ACC112 (cell line): Measurements from ENCODE around the gene PLPPR1.
"Not testable (repeated sequence)": the region's sequence is repeated elsewhere in the genome, so short reads cannot be mapped to it uniquely, and the experiment has no call there.

Experiments
- H2AFZ ChIP-seq: fragments of 200-600 bp; sonication (generic); one replicate; pipeline ENCODE4 v1.6.0; 2017; ENCODE audit warnings: antibody characterized with exemption, low read length; ENCODE audit not compliant: unreplicated experiment
- H3K27ac ChIP-seq: fragments of 200-600 bp; sonication (generic); 2 replicates; pipeline ENCODE4 v1.5.1; 2014; ENCODE audit warnings: low read depth, mild to moderate bottlenecking, antibody characterized with exemption, low read length, moderate library complexity
- H3K27me3 ChIP-seq: fragments of 200-600 bp; sonication (generic); 2 replicates; pipeline ENCODE4 v1.6.1; 2014; ENCODE audit warnings: mild to moderate bottlenecking, antibody characterized with exemption, low read length, moderate library complexity, mixed read lengths; ENCODE audit not compliant: insufficient read depth
- H3K36me3 ChIP-seq: fragments of 200-600 bp; sonication (generic); 2 replicates; pipeline ENCODE4 v1.6.1; 2016; ENCODE audit warnings: mild to moderate bottlenecking, antibody characterized with exemption, low read length, moderate library complexity, mixed read lengths; ENCODE audit not compliant: insufficient read depth
- H3K4me1 ChIP-seq: fragments of 200-600 bp; sonication (generic); one replicate; pipeline ENCODE4 v1.6.1; 2016; ENCODE audit warnings: low read length, mixed read lengths; ENCODE audit not compliant: insufficient read depth, unreplicated experiment, control insufficient read depth
- H3K4me3 ChIP-seq: fragments of 200-600 bp; sonication (generic); 2 replicates; pipeline ENCODE4 v1.5.1; 2014; ENCODE audit warnings: mild to moderate bottlenecking, low read depth, low read length
- H3K79me2 ChIP-seq: fragments of 200-600 bp; sonication (generic); one replicate; pipeline ENCODE4 v1.6.0; 2016; ENCODE audit warnings: low read length; ENCODE audit not compliant: control insufficient read depth, unreplicated experiment, insufficient read depth

Gene PLPPR1

DNA sequence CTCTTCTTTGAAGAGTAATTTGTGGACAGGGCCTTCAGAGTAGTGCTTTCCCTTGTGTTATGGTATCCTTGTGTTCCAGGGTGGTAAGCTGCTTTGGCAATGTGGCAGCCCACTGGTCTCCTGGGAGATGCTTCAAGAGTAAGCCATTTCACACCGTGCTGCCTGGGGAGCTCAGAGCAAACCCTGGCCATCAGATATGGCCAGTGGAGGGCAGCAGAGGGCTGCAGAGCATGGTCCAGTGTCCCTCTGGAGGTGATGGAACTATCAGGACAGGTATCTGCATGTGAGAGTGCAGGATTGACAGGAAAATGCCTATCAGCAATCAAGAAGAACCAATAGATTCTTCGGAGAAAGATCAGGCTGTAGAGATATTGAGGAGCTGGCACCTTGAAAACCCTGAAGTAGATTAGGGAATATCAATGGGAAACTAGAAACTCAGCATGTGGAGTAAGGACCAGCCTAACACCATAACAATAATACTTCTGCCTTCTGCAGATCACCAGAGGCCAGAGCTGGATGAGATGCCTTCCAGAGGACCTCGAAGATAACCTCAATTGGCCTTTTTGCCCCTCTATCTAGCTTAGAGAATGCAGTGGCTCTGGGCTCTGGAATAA is 90.8 kb downstream of the PLPPR1 start:
- Histone ChIP-seq H3K4me3 (no peak overlapping the region), H3K79me2 (no peaks in the 10 kb centered on the region), H3K27me3 (no peaks in the 10 kb centered on the region), H3K27ac (no peak overlapping the region), H2AFZ (no peak overlapping the region), H3K4me1 (no peaks in the 10 kb centered on the region), H3K36me3 (no peaks in the 10 kb centered on the region)

DNA sequence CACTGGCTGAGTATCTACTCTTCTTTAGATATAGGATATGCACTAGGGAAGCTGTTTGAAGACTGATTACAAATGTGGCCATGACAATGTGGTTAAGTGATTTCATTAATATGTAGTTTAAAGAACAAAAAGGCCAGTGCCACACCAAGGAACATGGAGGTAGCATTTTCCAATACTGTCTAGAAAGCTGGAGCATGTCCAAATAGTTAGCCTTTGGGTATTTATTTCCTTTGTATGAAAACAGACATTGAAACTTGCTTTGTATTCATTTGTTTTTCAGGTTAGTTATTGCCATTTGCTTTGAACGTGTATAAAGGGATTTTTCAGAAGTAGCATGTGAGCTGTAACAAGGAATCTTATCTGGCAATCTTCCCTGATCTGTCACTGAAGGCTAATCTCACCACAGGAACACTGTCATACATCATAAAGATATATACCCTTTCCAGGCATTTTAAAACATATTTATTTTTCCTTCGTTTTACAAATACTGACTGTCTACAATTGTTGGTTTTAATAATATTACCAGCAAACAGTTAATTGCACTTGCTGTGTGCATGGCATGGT is 93.4 kb downstream of the PLPPR1 start:
- Histone ChIP-seq H3K27ac (no peak overlapping the region), H3K36me3 (no peaks in the 10 kb centered on the region), H3K4me3 (no peak overlapping the region), H3K4me1 (no peaks in the 10 kb centered on the region), H3K27me3 (no peaks in the 10 kb centered on the region), H2AFZ (no peak overlapping the region), H3K79me2 (no peaks in the 10 kb centered on the region)

DNA sequence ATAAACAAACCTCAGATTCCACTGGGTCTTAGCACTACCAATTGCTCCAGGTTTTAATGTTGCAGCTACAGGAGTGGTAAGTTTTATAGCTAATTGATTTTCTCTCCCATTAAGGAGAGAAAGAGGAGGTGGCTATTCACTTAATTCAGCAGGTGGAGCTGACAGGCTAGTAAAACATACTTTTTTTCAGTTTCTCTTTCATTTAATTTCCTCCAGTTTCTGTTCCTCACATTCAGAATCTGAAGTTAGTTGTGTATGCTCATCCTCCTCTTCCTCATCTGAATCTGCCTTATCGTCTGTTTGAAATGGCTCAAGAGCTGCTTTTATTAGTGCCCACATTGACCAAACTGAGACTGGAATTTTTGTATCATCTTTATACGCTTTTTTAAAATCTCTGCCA is 98.0 kb downstream of the PLPPR1 start:
- H3K36me3 ChIP-seq = no peaks in the 10 kb centered on the region
- no peaks in the 10 kb centered on the region for H3K4me1 ChIP-seq
- no peak overlapping the region for H3K4me3 ChIP-seq
- H3K27ac ChIP-seq = no peak overlapping the region
- H3K27me3 ChIP-seq = no peaks in the 10 kb centered on the region
- H2AFZ ChIP-seq = no peak overlapping the region
- no peaks in the 10 kb centered on the region for H3K79me2 ChIP-seq

DNA sequence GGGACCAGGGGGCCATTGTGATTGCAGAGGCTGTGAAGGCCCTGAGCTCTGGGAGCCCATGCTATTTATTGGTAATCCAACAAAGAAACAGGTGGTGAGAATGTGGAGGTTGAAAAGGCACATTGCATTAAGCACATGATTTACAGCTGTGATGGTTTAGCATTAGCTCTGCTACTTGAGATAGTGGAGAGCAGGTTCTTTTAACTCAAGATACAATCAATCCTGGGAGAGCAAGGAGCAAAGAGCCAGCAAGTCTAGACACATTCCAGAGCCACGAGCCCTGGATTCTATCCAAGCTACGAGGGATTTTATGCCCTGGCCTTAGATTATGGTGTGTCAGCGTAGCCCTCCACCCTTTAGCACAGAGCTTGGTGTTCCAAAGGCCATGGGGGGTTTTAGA is 98.8 kb downstream of the PLPPR1 start:
- H3K27me3 ChIP-seq, H3K36me3 ChIP-seq, H3K4me3 ChIP-seq, H2AFZ ChIP-seq, H3K4me1 ChIP-seq, H3K79me2 ChIP-seq, H3K27ac ChIP-seq: not testable (repeated sequence)

DNA sequence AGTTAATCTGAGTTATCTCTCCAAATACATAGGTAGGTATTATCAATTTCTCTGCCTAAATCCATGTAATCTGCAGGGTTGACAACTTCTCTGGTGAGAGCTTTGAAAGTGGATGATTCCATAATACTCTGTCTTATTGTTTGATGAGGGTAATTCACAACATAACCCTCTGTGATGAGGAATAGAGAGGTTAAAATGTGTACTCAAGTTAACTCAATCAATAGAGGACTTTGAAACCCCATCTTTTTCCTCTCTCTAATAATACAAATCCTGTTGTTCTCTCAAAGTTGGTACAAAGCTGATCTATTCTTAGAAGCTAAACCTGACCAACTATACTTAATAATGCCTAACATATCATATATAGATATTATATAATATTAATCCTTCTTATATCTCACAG is 100.1 kb downstream of the PLPPR1 start:
- no peaks in the 10 kb centered on the region for H3K27me3 ChIP-seq
- H3K79me2 ChIP-seq = no peaks in the 10 kb centered on the region
- no peak overlapping the region for H2AFZ ChIP-seq
- H3K4me1 ChIP-seq = no peaks in the 10 kb centered on the region
- H3K4me3 ChIP-seq = no peak overlapping the region
- no peak overlapping the region for H3K27ac ChIP-seq
- H3K36me3 ChIP-seq = no peaks in the 10 kb centered on the region

DNA sequence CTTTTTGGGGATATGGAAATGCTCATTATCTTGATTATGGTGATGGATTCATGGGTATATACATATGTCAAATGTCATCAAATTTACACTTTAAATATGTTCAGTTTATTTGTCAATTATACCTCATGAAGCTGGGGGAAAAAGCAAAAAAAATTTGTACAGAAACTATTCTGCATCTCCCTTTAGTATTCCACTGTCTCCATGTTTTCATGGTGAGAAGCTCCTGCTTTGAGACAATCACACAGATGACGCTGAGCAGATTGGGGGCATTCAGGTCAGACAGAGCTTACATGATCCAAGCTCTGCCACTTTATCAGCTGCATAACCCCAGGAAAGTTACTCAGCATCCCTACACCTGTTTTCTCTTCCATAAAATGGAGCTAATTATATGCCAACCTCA is 101.5 kb downstream of the PLPPR1 start:
- Histone ChIP-seq H3K4me3 (no peak overlapping the region), H3K4me1 (no peaks in the 10 kb centered on the region), H3K36me3 (no peaks in the 10 kb centered on the region), H3K27me3 (no peaks in the 10 kb centered on the region), H2AFZ (no peak overlapping the region), H3K79me2 (no peaks in the 10 kb centered on the region), H3K27ac (no peak overlapping the region)

DNA sequence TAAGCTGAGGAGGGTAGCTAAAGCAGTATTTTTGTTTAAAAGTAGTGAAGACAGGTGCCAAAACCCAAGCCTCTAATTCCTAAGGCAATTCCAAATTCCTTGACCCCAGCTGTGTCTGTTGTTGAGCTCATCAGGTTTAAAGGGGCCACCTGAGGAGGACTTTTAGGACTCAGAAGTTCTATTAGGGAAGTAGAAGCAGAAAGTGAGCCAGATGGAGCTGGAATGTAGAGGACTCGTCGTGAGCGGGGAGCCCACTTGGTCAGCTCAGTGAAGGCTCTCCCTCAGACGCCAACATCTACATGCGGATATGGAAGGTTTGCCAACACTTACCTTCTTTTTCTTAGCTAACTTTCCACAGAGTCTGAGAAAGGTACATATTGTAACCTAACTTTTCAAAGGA is 102.8 kb downstream of the PLPPR1 start:
- Histone ChIP-seq H3K27ac (no peak overlapping the region), H2AFZ (no peak overlapping the region), H3K4me1 (no peaks in the 10 kb centered on the region)

DNA sequence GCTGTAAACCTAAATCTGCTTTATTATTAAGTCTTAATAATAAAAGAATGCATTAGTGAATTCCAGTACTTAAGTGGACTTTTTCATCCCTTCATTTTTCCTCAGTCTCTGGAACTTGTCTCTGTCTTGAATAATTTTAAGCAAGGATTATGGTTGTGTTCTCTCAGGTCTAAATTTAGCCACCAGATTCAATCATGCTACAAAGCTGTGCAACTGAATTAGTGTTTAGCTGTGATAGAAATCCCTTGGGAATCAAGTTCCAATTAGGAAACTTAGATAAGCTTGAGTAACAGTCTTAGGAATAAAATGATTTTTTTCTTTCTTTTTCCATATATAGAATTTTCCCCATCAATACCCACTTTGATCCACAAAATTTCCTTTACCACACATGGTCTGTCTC is 104.3 kb downstream of the PLPPR1 start:
- no peaks in the 10 kb centered on the region for H3K27me3 ChIP-seq
- H3K4me1 ChIP-seq = no peaks in the 10 kb centered on the region
- H3K4me3 ChIP-seq = no peak overlapping the region
- H2AFZ ChIP-seq = no peak overlapping the region
- H3K27ac ChIP-seq = no peak overlapping the region
- no peaks in the 10 kb centered on the region for H3K79me2 ChIP-seq
- H3K36me3 ChIP-seq = no peaks in the 10 kb centered on the region

More for the DNA sequence above, 102.8 kb downstream of the PLPPR1 start:
- no peaks in the 10 kb centered on the region for H3K36me3 ChIP-seq
- H3K79me2 ChIP-seq = no peaks in the 10 kb centered on the region
- H3K4me3 ChIP-seq = no peak overlapping the region
- H3K27me3 ChIP-seq = no peaks in the 10 kb centered on the region

DNA sequence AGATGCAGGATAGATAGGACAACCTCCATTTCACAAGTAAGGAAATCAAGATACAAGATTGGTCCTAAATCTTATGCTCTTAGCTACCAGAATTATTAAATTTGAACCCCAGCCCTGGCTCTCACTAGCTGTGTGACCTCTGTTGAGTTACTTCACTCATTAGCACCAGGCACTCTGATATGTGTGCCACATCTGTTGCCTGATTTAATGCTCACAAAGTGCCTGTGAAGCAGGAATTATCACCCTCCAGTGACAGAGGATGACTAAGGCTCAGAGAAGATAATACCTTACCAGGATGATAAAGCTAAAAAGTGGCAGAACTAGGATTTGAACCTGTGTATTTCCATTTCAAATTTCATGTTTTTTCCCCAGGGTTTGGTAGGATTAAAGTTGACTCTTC is 110.0 kb downstream of the PLPPR1 start:
- Histone ChIP-seq H3K27ac (no peak overlapping the region), H3K27me3 (no peaks in the 10 kb centered on the region), H3K4me3 (no peak overlapping the region), H2AFZ (no peak overlapping the region), H3K4me1 (no peaks in the 10 kb centered on the region), H3K36me3 (no peaks in the 10 kb centered on the region), H3K79me2 (no peaks in the 10 kb centered on the region)

DNA sequence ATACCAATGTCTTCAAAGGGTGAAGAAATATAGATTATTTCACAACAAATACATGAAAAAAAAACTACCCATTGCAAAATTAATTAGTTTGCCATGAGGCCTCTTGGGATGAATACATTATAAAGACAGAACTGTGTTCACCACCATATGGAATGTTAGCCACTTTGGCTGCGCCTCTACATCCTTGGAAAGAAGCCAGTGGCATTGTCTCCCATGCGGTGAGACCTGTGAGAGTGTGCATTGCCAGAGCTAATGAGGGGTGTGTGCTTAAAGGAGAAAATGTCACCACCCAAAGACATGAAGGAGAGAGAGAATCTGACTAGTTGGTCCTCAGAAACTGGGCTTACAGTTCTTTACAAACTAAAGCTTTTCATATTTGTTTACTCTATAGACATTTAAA is 110.6 kb downstream of the PLPPR1 start:
- Histone ChIP-seq H3K4me1 (no peaks in the 10 kb centered on the region), H2AFZ (no peak overlapping the region), H3K27ac (no peak overlapping the region), H3K27me3 (no peaks in the 10 kb centered on the region), H3K36me3 (no peaks in the 10 kb centered on the region), H3K79me2 (no peaks in the 10 kb centered on the region), H3K4me3 (no peak overlapping the region)

DNA sequence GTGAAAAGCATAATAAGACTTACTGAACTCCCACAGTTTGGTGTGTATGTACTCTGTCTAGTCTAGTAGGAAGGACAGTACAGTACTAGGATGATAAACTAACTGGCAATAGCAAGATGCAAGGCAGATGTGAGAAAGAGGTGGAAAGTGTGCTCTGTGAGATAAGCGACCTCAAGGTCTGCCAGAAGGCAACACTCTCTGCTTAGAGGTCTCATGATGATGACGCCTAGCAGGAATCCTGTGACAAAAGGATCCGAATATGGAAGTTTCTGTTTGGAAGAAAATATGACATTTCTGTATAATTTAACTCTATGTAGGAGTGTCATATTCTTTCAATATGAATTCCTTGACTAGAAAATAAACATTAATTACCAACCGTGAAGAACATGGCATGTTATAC is 112.2 kb downstream of the PLPPR1 start:
- H3K27ac ChIP-seq = no peak overlapping the region
- no peaks in the 10 kb centered on the region for H3K27me3 ChIP-seq
- H2AFZ ChIP-seq = no peak overlapping the region
- H3K4me1 ChIP-seq = no peaks in the 10 kb centered on the region
- H3K4me3 ChIP-seq = no peak overlapping the region
- H3K79me2 ChIP-seq = no peaks in the 10 kb centered on the region
- H3K36me3 ChIP-seq = no peaks in the 10 kb centered on the region
